T-helper 1 cell treated with Interleukin-12 subunit alpha and Interleukin-12 subunit beta and Interleukin-4 antibody, amounts not matched to agents 30 μg/mL and 1 μg/mL, for 36 hours (primary cell): ENCODE results near the gene KHSRP.
A peak's percentile ranks its signal among the peaks of the same experiment; 100 is the strongest.
"Not testable (repeated sequence)": the region's sequence is repeated elsewhere in the genome, so short reads cannot be mapped to it uniquely, and the experiment has no call there.

Source experiments
- H3K27ac Mint-ChIP-seq: one replicate; pipeline ENCODE4 v1.8.0; 2021; ENCODE audit warnings: mild to moderate bottlenecking, mixed read lengths
- H3K27me3 Mint-ChIP-seq: one replicate; pipeline ENCODE4 v1.8.0; 2021; ENCODE audit warnings: low read depth, mixed read lengths
- H3K36me3 Mint-ChIP-seq: one replicate; pipeline ENCODE4 v1.8.0; 2021; ENCODE audit warnings: low read depth, mixed read lengths
- H3K4me1 Mint-ChIP-seq: one replicate; pipeline ENCODE4 v1.8.0; 2021; ENCODE audit warnings: low read depth, mixed read lengths
- H3K4me3 Mint-ChIP-seq: one replicate; pipeline ENCODE4 v1.8.0; 2021; ENCODE audit warnings: mild to moderate bottlenecking, moderate library complexity, mixed read lengths
- H3K9me3 Mint-ChIP-seq: one replicate; pipeline ENCODE4 v1.8.0; 2021; ENCODE audit warnings: mixed read lengths

The KHSRP gene

DNA sequence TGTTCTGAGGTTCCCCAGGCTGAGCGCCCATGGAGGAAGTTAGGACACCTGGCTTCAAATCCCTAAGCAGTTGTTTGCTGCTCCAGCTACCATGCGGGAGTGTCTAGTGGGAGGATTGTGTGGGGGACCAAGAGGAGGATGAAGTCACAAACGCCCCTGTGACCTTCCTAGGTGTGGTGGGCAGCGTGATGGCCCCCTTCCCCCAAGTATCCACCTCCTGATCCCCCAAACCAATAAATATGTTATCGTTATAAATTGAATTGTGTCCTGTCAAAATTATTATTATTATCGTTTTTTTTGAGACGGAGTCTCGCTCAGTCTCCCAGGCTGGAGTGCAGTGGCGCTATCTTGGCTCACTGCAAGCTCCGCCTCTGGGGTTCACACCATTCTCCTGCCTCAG lies 9.1 kb upstream of the KHSRP start, which contains the start of gene SLC25A41:
Gene SLC25A41 (minus strand): TSS at position 101 of the 400 bp plus-strand sequence. CDS start 70 bp downstream, at position 31.
- H3K27me3 Mint-ChIP-seq, result no peaks in the 10 kb centered on the region

GRCh38 chr19:6433165-6433564 lies 8.6 kb upstream of the KHSRP start:
- no peaks in the 10 kb centered on the region for H3K9me3 Mint-ChIP-seq
- H3K36me3 Mint-ChIP-seq, result no peaks in the 10 kb centered on the region
- H3K27ac Mint-ChIP-seq, result no peak overlapping the region
- H3K4me3 Mint-ChIP-seq, result no peak overlapping the region
- H3K27me3 Mint-ChIP-seq, result no peaks in the 10 kb centered on the region
- H3K4me1 Mint-ChIP-seq, result peaks cover 2% of the 10 kb centered on the region

More for the DNA sequence above, 9.1 kb upstream of the KHSRP start, which contains the start of gene SLC25A41:
- H3K4me1 Mint-ChIP-seq, result peaks cover 2% of the 10 kb centered on the region
- no peaks in the 10 kb centered on the region for H3K9me3 Mint-ChIP-seq
- no peak within 1 kb of the TSS for H3K4me3 Mint-ChIP-seq
- no peak within 1 kb of the TSS for H3K27ac Mint-ChIP-seq
- H3K36me3 Mint-ChIP-seq, result no peaks in the 10 kb centered on the region

- no peaks in the 10 kb centered on the region for H3K36me3 Mint-ChIP-seq
- H3K4me1 Mint-ChIP-seq, result peaks cover 2% of the 10 kb centered on the region
- no peak overlapping the region for H3K4me3 Mint-ChIP-seq
- H3K9me3 Mint-ChIP-seq, result no peaks in the 10 kb centered on the region
- peak overlapping the region; percentile 0 for H3K27ac Mint-ChIP-seq
- no peaks in the 10 kb centered on the region for H3K27me3 Mint-ChIP-seq
Observed at GRCh38 chr19:6431891-6432290, 7.3 kb upstream of the KHSRP start.

GRCh38 chr19:6429419-6430221 lies 5.0 kb upstream of the KHSRP start:
- Mint-ChIP-seq H3K27ac (no peak overlapping the region), H3K4me1 (peaks cover 3% of the 10 kb centered on the region), H3K9me3 (no peaks in the 10 kb centered on the region), H3K4me3 (no peak overlapping the region), H3K27me3 (no peaks in the 10 kb centered on the region), H3K36me3 (no peaks in the 10 kb centered on the region)

DNA sequence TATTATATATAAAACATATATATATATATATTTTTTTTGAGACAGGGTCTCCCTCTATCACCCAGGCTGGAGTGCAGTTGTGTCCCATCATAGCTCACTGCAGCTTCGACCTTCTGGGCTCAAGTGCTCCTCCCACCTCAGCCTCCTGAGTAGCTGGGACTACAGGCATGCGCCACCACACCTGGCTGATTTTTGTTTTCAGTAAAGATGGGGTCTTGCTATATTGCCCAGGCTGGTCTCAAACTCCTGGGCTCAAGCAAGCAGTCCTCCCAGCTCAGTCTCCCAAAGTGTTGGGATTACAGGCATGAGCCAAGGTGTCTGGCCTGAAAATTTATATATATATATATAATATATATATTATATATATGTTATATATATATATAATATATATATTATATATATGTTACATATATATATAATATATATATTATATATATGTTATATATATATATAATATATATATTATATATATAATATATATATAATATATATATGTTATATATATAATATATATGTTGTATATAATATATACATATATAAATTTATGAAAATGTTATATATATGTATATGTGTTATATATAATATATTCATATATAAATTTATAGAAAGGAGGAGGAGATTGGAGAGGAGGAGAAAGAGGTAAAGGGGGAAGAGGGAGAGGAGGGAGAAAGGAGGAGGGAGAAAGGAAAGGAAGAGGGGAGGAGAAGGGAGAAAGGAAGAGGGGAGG lies 4.2 kb upstream of the KHSRP start:
- not testable (repeated sequence) for H3K36me3 Mint-ChIP-seq, H3K9me3 Mint-ChIP-seq, H3K4me1 Mint-ChIP-seq, H3K27ac Mint-ChIP-seq, H3K4me3 Mint-ChIP-seq, H3K27me3 Mint-ChIP-seq

DNA sequence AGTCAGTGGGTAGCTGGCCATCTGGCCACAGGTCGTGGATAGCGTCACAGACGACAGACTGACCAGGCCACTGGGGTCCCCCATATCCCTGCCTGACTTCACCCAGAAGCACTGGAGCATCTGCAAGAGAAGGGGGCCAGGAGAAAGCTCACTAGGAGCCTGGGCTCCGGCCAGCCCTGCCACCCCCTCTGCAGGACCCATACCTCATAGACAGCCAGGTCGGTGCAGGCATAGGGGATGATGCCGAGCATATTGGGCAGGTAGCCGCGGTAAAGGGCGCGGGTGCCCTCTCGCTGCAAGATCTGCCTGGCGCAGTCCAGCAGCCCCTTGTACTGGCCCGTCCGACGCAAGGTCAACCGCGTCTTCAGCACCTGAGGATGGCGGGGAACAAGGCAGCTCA lies 2.5 kb upstream of the KHSRP start:
- Mint-ChIP-seq H3K36me3 (peaks cover 6% of the 10 kb centered on the region), H3K4me3 (no peak overlapping the region), H3K9me3 (no peaks in the 10 kb centered on the region), H3K27ac (no peak overlapping the region), H3K27me3 (no peaks in the 10 kb centered on the region), H3K4me1 (peaks cover 19% of the 10 kb centered on the region)

- peaks cover 6% of the 10 kb centered on the region for H3K36me3 Mint-ChIP-seq
- peaks cover 20% of the 10 kb centered on the region for H3K4me1 Mint-ChIP-seq
- H3K27me3 Mint-ChIP-seq, result no peaks in the 10 kb centered on the region
- H3K27ac Mint-ChIP-seq, result peak overlapping the region; percentile 87
- no peaks in the 10 kb centered on the region for H3K9me3 Mint-ChIP-seq
- peak overlapping the region; percentile 75 for H3K4me3 Mint-ChIP-seq
Observed at GRCh38 chr19:6425732-6426620, 1.4 kb upstream of the KHSRP start.

DNA sequence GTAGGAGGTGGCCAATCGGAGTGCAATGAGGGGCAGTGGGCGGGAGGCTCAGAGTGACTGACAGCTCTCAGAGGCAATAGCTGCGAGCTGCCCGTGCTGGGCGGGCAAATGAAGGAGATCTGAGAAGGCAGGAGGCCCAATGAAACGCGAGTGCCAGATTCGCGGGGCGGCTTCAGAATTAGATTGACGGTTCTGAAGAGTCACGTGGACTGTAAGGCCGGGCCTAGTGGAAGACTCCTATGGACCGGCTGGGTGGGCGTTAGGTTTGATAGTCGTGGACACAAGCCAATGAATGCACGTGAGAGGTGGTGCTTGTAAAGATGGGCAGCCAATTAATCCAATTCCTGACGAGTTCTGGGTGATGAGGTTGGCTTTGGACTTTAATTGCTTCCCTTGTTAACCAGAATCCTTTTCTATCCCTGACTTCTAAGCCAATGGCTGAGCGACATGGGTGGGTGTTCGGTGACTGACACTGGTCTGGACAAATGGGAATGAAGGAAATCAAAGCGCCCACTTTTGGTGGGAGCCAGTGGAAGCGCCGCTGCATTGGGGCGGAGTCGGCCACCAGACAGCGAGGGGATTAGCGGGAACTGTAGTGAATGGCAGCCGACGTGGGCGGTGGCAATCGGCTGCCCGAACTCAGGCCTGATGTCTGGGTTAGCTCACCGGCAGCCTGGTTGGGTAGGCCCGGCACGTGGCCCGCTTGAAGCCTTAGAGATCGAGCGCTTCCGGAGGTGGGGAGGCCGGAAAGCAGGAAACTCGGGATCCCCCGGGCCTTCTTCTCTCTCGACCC lies 524 bp upstream of the KHSRP start:
- Mint-ChIP-seq H3K9me3 (no peaks in the 10 kb centered on the region), H3K27ac (peak overlapping the region; percentile 87), H3K4me1 (peaks cover 20% of the 10 kb centered on the region), H3K27me3 (no peaks in the 10 kb centered on the region), H3K4me3 (peak overlapping the region; percentile 75), H3K36me3 (peaks cover 8% of the 10 kb centered on the region)

- H3K4me1 Mint-ChIP-seq, result peaks cover 20% of the 10 kb centered on the region
- peaks cover 14% of the 10 kb centered on the region for H3K36me3 Mint-ChIP-seq
- peak overlapping the region; percentile 76 for H3K27ac Mint-ChIP-seq
- no peaks in the 10 kb centered on the region for H3K9me3 Mint-ChIP-seq
- H3K4me3 Mint-ChIP-seq, result peak overlapping the region; percentile 90
- no peaks in the 10 kb centered on the region for H3K27me3 Mint-ChIP-seq
Observed at GRCh38 chr19:6423499-6424194, 964 bp downstream of the KHSRP start.

DNA sequence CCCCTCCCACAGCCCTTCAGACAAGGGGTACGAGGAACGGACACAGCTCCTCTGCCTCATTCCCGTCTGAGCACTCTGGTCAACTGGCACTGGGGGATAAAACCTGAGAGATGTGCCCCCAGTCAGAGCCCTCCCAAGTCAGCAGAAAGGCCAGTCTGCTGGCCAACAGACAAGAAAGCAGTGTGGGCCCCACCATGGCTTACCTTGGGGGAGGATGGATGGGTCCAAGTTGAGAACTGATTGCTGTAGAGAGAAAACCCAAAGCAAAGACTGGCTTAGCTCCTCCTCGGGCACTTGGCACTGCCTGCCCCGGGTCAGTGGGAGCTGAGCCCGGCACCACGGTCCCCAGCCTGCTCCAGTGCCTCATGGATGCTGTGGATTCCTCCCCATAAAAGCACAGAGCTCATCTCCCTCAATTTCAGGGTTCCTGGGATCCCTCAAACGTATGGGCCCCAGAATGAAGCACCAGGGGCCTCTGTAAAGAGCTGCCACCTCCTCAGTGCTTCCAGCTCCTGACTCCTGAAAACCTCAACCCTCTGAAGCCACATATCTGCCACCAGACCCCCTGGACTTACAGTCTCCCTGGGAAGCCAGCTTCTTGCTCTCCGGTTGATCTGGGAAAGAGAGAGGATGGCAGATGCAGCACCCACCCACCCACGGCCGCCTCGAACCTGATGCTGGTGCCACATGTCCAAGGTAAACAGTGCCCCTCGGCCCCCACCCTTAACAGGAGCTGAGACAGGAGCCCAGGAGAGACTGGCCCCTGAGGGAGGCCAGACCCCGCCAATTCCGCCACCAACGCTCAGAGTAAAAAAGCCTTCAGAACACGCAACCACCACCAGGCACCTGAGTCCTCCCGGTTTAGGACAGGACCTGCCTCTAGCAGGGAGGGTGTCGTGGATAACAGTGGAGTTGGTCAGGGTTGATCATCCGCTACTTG lies 3.3 kb downstream of the KHSRP start:
- H3K36me3 Mint-ChIP-seq, result peaks cover 18% of the 10 kb centered on the region
- H3K4me3 Mint-ChIP-seq, result no peak overlapping the region
- H3K4me1 Mint-ChIP-seq, result peaks cover 20% of the 10 kb centered on the region
- H3K27ac Mint-ChIP-seq, result no peak overlapping the region
- no peaks in the 10 kb centered on the region for H3K27me3 Mint-ChIP-seq
- no peaks in the 10 kb centered on the region for H3K9me3 Mint-ChIP-seq

GRCh38 chr19:6418562-6418932 lies 6.1 kb downstream of the KHSRP start:
- H3K36me3 Mint-ChIP-seq, result peaks cover 23% of the 10 kb centered on the region
- no peaks in the 10 kb centered on the region for H3K27me3 Mint-ChIP-seq
- H3K27ac Mint-ChIP-seq, result no peak overlapping the region
- peaks cover 14% of the 10 kb centered on the region for H3K4me1 Mint-ChIP-seq
- H3K4me3 Mint-ChIP-seq, result no peak overlapping the region
- H3K9me3 Mint-ChIP-seq, result no peaks in the 10 kb centered on the region

GRCh38 chr19:6417713-6418561 lies 6.7 kb downstream of the KHSRP start:
- Mint-ChIP-seq H3K27ac (no peak overlapping the region), H3K4me1 (peaks cover 9% of the 10 kb centered on the region), H3K27me3 (no peaks in the 10 kb centered on the region), H3K9me3 (no peaks in the 10 kb centered on the region), H3K4me3 (no peak overlapping the region), H3K36me3 (peaks cover 23% of the 10 kb centered on the region)
